OCI-LY3 (cell line): Measurements from ENCODE around the gene TULP3.

Source experiments
- H2AFZ ChIP-seq: fragments of 200-600, 300-600 bp; shearing (Covaris generic); 2 replicates; pipeline ENCODE4 v1.6.0; 2014; ENCODE audit warnings: antibody characterized with exemption, low read depth, low read length
- H3K27ac ChIP-seq: fragments of 200-600, 300-600 bp; sonication (generic); 2 replicates; pipeline ENCODE4 v1.5.1; 2014; ENCODE audit warnings: mild to moderate bottlenecking, low read length, moderate library complexity, mixed read lengths
- H3K27me3 ChIP-seq: fragments of 200-600, 300-600 bp; sonication (generic); 2 replicates; pipeline ENCODE4 v1.6.1; 2014; ENCODE audit warnings: low read depth, low read length, mixed read lengths
- H3K36me3 ChIP-seq: fragments of 200-600, 300-600 bp; sonication (generic); replicated peaks from 2 replicates; pipeline ENCODE3; 2014; ENCODE audit warnings: low read depth, low read length, mixed read lengths
- H3K4me1 ChIP-seq: fragments of 300-600, 200-600 bp; sonication (generic); 2 replicates; pipeline ENCODE4 v1.6.1; 2014; ENCODE audit warnings: low read length, mixed read lengths
- H3K4me2 ChIP-seq: fragments of 200-600, 300-600 bp; sonication (generic); 2 replicates; pipeline ENCODE4 v1.6.1; 2014; ENCODE audit warnings: low read length, mixed read lengths
- H3K4me3 ChIP-seq: fragments of 300-600, 200-600 bp; sonication (generic); 2 replicates; pipeline ENCODE4 v1.5.1; 2014; ENCODE audit warnings: antibody characterized with exemption, mild to moderate bottlenecking, low read length, moderate library complexity
- H3K79me2 ChIP-seq: fragments of 300-600, 200-600 bp; shearing (Covaris generic); 2 replicates; pipeline ENCODE4 v1.6.1; 2014; ENCODE audit warnings: mild to moderate bottlenecking, low read length, mixed read lengths
- H3K9ac ChIP-seq: fragments of 300-600, 200-600 bp; shearing (Covaris generic); 2 replicates; pipeline ENCODE4 v1.6.0; 2014; ENCODE audit warnings: mild to moderate bottlenecking, low read length, moderate library complexity
- H3K9me3 ChIP-seq: fragments of 200-600, 300-600 bp; shearing (Covaris generic); 2 replicates; pipeline ENCODE4 v1.6.1; 2014; ENCODE audit warnings: low read length, mixed read lengths; ENCODE audit not compliant: insufficient read depth
- H4K20me1 ChIP-seq: fragments of 200-600, 300-600 bp; sonication (generic); 2 replicates; pipeline ENCODE4 v1.6.1; 2016; ENCODE audit warnings: low read length, mixed read lengths; ENCODE audit not compliant: insufficient read depth
- EZH2phosphoT487 ChIP-seq: fragments of 200-600 bp; shearing (Covaris generic); IDR thresholded peaks from 2 replicates; pipeline ENCODE4 v1.6.1; 2018; ENCODE audit warnings: antibody characterized with exemption, mixed run types, low read depth
- TF ChIP-seq, protein P1 (sequence below): fragments of 200-600, 300-600 bp; sonication (generic); IDR thresholded peaks from 2 replicates; pipeline ENCODE4 v1.5.1; 2014; ENCODE audit warnings: antibody characterized with exemption, low read length, low read depth

The TULP3 gene

GRCh38 chr12:2949411-2949810, 58.7 kb downstream of the TULP3 start:
- Histone ChIP-seq H3K27ac (no peak overlapping the region), H3K4me3 (no peak overlapping the region), H3K27me3 (no peaks in the 10 kb centered on the region), H3K9ac (no peak overlapping the region), H3K4me1 (no peaks in the 10 kb centered on the region), H3K79me2 (no peaks in the 10 kb centered on the region), H3K36me3 (no peaks in the 10 kb centered on the region), H2AFZ (no peak overlapping the region), H3K4me2 (no peak overlapping the region), H3K9me3 (no peaks in the 10 kb centered on the region), H4K20me1 (no peaks in the 10 kb centered on the region)
- TF ChIP-seq, protein P1, sequence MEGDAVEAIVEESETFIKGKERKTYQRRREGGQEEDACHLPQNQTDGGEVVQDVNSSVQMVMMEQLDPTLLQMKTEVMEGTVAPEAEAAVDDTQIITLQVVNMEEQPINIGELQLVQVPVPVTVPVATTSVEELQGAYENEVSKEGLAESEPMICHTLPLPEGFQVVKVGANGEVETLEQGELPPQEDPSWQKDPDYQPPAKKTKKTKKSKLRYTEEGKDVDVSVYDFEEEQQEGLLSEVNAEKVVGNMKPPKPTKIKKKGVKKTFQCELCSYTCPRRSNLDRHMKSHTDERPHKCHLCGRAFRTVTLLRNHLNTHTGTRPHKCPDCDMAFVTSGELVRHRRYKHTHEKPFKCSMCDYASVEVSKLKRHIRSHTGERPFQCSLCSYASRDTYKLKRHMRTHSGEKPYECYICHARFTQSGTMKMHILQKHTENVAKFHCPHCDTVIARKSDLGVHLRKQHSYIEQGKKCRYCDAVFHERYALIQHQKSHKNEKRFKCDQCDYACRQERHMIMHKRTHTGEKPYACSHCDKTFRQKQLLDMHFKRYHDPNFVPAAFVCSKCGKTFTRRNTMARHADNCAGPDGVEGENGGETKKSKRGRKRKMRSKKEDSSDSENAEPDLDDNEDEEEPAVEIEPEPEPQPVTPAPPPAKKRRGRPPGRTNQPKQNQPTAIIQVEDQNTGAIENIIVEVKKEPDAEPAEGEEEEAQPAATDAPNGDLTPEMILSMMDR = no peak
- TF ChIP-seq EZH2phosphoT487 = no peak

- TF ChIP-seq, protein P1 = no peak
- no peak for TF ChIP-seq EZH2phosphoT487
Observed at GRCh38 chr12:2955888-2956287, 65.2 kb downstream of the TULP3 start.

DNA sequence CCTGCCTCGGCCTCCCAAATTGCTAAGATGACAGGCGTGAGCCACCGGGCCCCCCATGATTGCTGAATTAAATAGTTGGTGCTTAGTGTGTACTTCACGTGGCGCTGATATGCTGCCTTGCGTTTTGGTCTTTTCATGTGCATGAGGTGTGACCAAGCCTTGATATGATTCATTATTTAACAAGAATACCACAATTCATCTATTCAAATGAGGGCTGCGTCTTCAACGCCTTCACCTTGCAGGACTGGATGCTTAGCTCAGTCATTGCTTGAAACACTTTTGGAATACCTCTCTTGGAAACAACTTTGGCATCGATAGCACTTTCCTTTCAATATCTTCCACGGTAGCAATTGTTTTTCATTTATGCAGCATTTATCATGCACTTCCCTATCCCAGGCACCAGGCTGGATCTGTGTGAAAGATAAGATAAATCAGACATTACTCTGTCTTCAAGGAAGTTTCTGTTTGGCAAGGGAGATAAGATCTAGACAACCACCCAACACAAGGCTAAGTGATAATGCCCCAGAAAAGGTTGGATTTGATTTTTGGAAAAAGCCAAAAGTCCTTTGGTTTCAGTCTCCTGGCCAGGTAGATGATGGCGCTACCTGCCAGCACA, 67.2 kb downstream of the TULP3 start:
- Histone ChIP-seq H3K4me1 (peaks cover 12% of the 10 kb centered on the region), H2AFZ (peak overlapping the region; percentile 98; the same call in 1 of the 2 replicates), H3K36me3 (no peaks in the 10 kb centered on the region), H3K4me2 (peak overlapping the region; percentile 89), H3K79me2 (peaks cover 26% of the 10 kb centered on the region), H3K27me3 (0 out of 2 replicates have a peak, but pooled peaks cover 7% of the 10 kb centered on the region), H3K9ac (peak overlapping the region; percentile 84; the same call in 1 of the 2 replicates), H3K9me3 (no peaks in the 10 kb centered on the region), H3K27ac (no peak overlapping the region), H4K20me1 (peaks cover 8% of the 10 kb centered on the region; the same call in 1 of the 2 replicates), H3K4me3 (peak overlapping the region; percentile 98; the same call in 1 of the 2 replicates)
- TF ChIP-seq EZH2phosphoT487 = no peak
- TF ChIP-seq, protein P1 = no peak

More at GRCh38 chr12:2955888-2956287, 65.2 kb downstream of the TULP3 start:
- no peak overlapping the region for H3K27ac ChIP-seq
- no peaks in the 10 kb centered on the region for H3K9me3 ChIP-seq
- H3K4me1 ChIP-seq = peaks cover 12% of the 10 kb centered on the region
- no peaks in the 10 kb centered on the region for H3K36me3 ChIP-seq
- 0 out of 2 replicates have a peak, but pooled peaks cover 7% of the 10 kb centered on the region for H3K27me3 ChIP-seq
- no peak overlapping the region for H2AFZ ChIP-seq
- no peaks in the 10 kb centered on the region for H4K20me1 ChIP-seq
- H3K79me2 ChIP-seq = peaks cover 11% of the 10 kb centered on the region; the same call in 1 of the 2 replicates
- no peak overlapping the region for H3K4me3 ChIP-seq
- no peak overlapping the region for H3K9ac ChIP-seq
- H3K4me2 ChIP-seq = no peak overlapping the region

DNA sequence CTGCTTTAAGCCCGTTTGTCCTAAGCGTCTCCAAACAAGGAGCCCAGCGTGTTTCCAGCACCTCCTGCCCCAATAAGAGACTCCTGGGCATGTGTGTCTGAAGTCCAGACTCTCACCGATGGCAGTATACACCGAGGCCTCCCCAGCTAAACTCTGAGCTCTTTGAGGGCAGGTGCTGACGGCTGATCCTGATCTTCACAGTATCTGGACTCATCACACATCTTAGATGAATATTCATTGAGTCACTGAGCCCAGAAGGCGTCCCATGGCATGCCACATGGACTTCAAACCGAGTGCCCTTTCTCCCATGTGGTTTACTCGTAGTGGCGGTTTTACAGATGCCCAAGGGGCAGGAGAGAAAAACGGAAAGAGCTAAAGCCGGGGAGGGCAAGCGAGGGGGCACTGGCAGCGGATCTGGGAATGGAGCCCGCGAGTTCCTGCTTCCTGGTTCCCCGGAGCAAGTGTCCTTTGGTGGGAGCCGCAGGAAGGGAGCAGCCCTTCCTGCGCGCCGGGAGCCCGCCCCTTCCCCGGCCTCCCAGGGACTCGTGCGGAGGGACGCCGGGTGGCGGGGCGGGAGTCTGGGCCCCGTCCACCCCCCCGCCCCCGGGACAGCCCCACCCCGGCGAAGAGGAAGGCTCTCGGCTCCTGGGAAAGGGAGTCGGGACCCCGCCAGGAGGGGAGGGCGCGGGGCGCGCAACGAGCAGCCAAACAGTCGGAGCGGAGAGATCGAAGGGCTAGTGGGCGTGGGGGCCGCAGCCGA, 67.9 kb downstream of the TULP3 start:
- Histone ChIP-seq H3K79me2 (peaks cover 33% of the 10 kb centered on the region), H2AFZ (peak overlapping the region; percentile 98), H3K27me3 (0 out of 2 replicates have a peak, but pooled peaks cover 7% of the 10 kb centered on the region), H3K4me3 (peak overlapping the region; percentile 98), H3K4me2 (peak overlapping the region; percentile 89), H3K36me3 (no peaks in the 10 kb centered on the region), H3K9me3 (no peaks in the 10 kb centered on the region), H3K9ac (peak overlapping the region; percentile 84), H3K27ac (no peak overlapping the region), H3K4me1 (peaks cover 12% of the 10 kb centered on the region), H4K20me1 (peaks cover 8% of the 10 kb centered on the region; the same call in 1 of the 2 replicates)
- no peak for TF ChIP-seq EZH2phosphoT487
- TF ChIP-seq, protein P1 = no peak
